Left ventricle myocardium inferior (tissue), 1 donor: Measurements from ENCODE around the gene ARFGEF2. TPM values are rescaled to one million over a fixed set of nuclear protein-coding genes. Genes with fewer than 3 reads are reported as not detected.

Source experiments
- DNase-seq: peaks from one replicate; pipeline ENCODE4 v3.0.0-alpha.2; 2020
- H3K27ac ChIP-seq: fragments of 200-600 bp; replicated peaks from 2 replicates; pipeline ENCODE4 v1.8.0; 2021
- H3K27me3 ChIP-seq: fragments of 200-600 bp; 2 replicates; pipeline ENCODE4 v1.8.0; 2021; ENCODE audit warnings: low read depth
- H3K36me3 ChIP-seq: fragments of 200-600 bp; 2 replicates; pipeline ENCODE4 v1.8.0; 2021
- H3K4me1 ChIP-seq: fragments of 200-600 bp; 2 replicates; pipeline ENCODE4 v1.8.0; 2021
- H3K4me3 ChIP-seq: fragments of 200-600 bp; 2 replicates; pipeline ENCODE4 v1.8.0; 2021; ENCODE audit warnings: mild to moderate bottlenecking, moderate library complexity
- H3K9me3 ChIP-seq: fragments of 200-600 bp; replicated peaks from 2 replicates; pipeline ENCODE4 v1.8.0; 2021
- intact Hi-C: fragments of 100-400 bp; cut with micrococcal nuclease; formaldehyde crosslinking; loops from one replicate; pipeline ENCODE4 v1.11.0; 2022
- total RNA-seq: library from RNA; stranded (reverse); fragmentation: NEBNext Ultra II Directional; extraction: Animal tissue kit (Norgen Biotek cat#: 25700); gene quantifications from one replicate; pipeline ENCODE4 v1.2.1, GENCODE V29; 2021
- TF ChIP-seq, protein P1 (sequence below): fragments of 200-600 bp; IDR thresholded peaks from 2 replicates; pipeline ENCODE4 v1.8.0; 2021; ENCODE audit warnings: antibody characterized with exemption, mild to moderate bottlenecking, borderline replicate concordance
- donor health status: DM: no; HTN: yes; CAD: no; lungs with severe emphysema.

Gene ARFGEF2
- total RNA-seq, 1 donor from 2014 or later, result 45.1 TPM

DNA sequence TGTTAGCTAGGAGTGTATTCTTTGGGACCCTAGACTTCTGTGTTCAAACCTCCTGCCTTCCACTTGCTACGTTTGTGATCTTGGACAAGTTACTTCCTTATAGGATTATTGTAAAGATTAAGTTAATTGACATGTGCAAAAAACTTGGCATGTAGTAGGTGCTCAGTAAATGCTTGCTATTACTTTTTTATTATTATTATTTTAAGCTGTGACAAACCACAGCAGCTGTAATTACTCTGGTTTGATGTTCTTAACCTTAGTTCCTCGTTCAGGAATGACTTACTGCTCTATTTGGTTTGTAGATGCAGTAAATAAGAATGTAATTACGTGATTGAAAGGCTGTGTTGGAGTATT is 3.2 kb downstream of the ARFGEF2 start:
- no peaks in the 10 kb centered on the region for H3K9me3 ChIP-seq
- no peak for DNase-seq
- H3K36me3 ChIP-seq, result no peaks in the 10 kb centered on the region
- intact Hi-C loops, result no loop called here
- no peaks in the 10 kb centered on the region for H3K27me3 ChIP-seq
- H3K4me3 ChIP-seq, result peak overlapping the region; percentile 96
- TF ChIP-seq, protein P1, sequence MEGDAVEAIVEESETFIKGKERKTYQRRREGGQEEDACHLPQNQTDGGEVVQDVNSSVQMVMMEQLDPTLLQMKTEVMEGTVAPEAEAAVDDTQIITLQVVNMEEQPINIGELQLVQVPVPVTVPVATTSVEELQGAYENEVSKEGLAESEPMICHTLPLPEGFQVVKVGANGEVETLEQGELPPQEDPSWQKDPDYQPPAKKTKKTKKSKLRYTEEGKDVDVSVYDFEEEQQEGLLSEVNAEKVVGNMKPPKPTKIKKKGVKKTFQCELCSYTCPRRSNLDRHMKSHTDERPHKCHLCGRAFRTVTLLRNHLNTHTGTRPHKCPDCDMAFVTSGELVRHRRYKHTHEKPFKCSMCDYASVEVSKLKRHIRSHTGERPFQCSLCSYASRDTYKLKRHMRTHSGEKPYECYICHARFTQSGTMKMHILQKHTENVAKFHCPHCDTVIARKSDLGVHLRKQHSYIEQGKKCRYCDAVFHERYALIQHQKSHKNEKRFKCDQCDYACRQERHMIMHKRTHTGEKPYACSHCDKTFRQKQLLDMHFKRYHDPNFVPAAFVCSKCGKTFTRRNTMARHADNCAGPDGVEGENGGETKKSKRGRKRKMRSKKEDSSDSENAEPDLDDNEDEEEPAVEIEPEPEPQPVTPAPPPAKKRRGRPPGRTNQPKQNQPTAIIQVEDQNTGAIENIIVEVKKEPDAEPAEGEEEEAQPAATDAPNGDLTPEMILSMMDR, result no peak
- H3K27ac ChIP-seq, result peak overlapping the region; percentile 98
- H3K4me1 ChIP-seq, result peaks cover 88% of the 10 kb centered on the region

DNA sequence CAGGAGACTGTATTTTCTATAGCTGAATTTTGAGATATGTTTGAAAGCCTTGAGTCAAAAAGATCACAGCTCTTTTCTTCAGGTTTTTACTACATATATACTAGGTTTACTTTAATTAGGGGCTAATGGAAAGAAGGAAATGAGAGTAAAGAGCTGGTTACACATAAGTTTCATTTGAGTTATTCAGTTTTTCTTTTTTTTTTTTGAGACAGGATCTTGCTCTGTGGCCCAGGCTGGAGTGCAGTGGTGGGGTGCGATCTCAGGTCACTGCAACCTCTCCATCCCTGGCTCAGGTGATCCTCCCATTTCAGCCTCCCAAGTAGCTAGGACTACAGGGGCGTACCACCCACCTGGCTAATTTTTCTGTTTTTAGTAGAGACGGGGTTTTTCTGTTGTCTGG is 4.8 kb downstream of the ARFGEF2 start:
- no peak for DNase-seq
- TF ChIP-seq, protein P1, result no peak
- peak overlapping the region; percentile 98 for H3K27ac ChIP-seq
- H3K4me1 ChIP-seq, result peaks cover 93% of the 10 kb centered on the region
- H3K4me3 ChIP-seq, result no peak overlapping the region
- no peaks in the 10 kb centered on the region for H3K9me3 ChIP-seq
- no peaks in the 10 kb centered on the region for H3K27me3 ChIP-seq
- no peaks in the 10 kb centered on the region for H3K36me3 ChIP-seq
- intact Hi-C loops, result no loop called here

DNA sequence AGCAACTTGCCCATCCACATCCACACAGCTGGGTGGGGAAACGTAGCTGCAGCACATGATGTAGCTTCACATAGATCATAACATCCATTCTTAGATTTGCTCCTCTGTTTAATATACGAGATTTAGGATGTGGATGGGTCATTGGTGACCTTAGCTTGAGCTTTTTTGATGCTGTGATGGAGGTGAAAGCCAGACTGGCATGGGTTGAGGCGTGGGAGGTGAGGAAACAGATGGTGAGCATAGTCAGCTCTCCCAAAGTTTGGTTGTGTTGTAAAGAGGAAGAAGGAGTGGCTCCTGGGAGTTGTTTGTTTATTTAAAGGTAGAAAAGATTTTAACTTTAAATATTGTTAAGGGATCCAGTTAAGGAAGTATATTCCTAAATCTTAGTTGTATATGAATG is 5.3 kb downstream of the ARFGEF2 start:
- DNase-seq, result no peak
- H3K4me1 ChIP-seq, result peaks cover 96% of the 10 kb centered on the region
- H3K27ac ChIP-seq, result peak overlapping the region; percentile 98
- intact Hi-C loops, result no loop called here
- H3K36me3 ChIP-seq, result no peaks in the 10 kb centered on the region
- TF ChIP-seq, protein P1, result no peak
- no peak overlapping the region for H3K4me3 ChIP-seq
- H3K9me3 ChIP-seq, result no peaks in the 10 kb centered on the region
- no peaks in the 10 kb centered on the region for H3K27me3 ChIP-seq

DNA sequence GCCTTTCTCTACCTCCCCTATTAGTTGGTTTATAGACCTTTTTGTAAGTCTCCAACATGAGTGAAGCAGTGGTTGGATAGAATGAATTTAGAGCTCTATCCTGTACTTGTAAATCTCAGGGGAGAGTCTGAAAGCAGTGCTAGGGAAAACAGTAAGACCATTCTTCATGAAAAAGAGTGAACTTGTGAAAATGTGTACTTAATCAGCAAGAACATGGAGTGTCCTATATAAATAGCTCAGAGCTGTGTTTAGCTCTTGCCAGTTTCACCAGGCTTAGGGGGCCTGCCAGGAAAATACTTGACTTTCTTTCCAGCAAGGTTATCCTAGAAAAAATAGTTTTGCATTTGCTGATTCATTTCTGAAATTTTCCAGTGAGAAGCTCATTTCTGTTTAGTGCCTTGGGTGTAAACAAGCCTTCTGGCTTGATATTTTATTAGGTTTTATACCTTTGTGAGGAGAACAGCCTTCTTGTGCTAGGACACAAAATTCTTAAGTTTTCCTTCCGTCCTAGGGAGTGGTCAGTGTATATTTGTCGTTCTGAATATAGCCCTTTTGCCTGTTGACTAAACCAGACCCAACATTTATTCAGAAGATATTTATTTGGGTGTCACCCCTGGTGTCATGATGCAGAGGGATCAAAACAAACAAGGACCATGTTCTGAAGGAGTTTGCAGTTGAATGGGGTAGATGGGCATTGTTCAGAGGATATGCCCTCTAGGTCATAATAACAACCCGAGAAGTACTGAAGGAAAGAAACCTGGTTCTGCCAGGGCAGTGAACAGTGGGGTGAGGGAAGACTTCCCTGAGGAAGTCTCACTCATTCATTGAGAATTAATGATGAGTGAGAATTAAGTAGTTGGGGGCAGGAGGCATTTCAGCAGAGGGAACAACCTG is 7.6 kb downstream of the ARFGEF2 start:
- Histone ChIP-seq H3K4me3 (peak overlapping the region; percentile 39), H3K9me3 (no peaks in the 10 kb centered on the region), H3K27me3 (no peaks in the 10 kb centered on the region), H3K27ac (peak overlapping the region; percentile 98), H3K4me1 (peaks cover 94% of the 10 kb centered on the region), H3K36me3 (no peaks in the 10 kb centered on the region)
- DNase-seq, result no peak
- intact Hi-C loops, result no loop called here
- TF ChIP-seq, protein P1, result no peak

DNA sequence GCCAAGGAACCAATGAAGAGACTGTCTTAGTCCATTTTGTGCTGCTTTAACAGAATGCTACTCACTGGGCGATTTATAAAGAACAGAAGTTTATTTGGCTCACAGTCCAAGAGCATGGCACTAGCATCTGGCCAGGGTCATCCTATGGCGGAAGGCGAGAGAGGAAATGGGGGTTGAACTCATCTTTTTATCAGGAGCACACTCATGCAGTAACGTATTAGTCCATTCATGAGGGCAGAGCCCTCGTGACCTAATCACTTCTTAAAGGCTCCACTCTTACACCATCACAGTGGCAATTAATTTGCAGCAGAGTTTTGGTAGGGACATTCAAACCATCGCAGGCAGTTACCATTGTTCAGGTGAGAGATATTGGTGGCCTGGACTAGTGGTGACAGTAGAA is 8.5 kb downstream of the ARFGEF2 start:
- intact Hi-C loops, result no loop called here

More for the DNA sequence above, 8.5 kb downstream of the ARFGEF2 start:
- Histone ChIP-seq H3K27ac (peak overlapping the region; percentile 98), H3K27me3 (no peaks in the 10 kb centered on the region), H3K4me1 (peaks cover 93% of the 10 kb centered on the region), H3K36me3 (no peaks in the 10 kb centered on the region), H3K4me3 (no peak overlapping the region), H3K9me3 (no peaks in the 10 kb centered on the region)
- no peak for DNase-seq
- TF ChIP-seq, protein P1, result no peak
